Transverse colon (tissue), 4 donors: ENCODE results near the gene NUDT8. TPM values are rescaled to one million over a fixed set of nuclear protein-coding genes. Genes with fewer than 3 reads are reported as not detected.

ENCODE experiments used
- DNase-seq: peaks from one replicate; pipeline ENCODE4 v3.0.0-alpha.2; 2019
- H3K27ac ChIP-seq, 4 donors: fragments of 200-600 bp; sonication (generic); 2 replicates each; pipeline ENCODE4 v1.5.1; 2016 to 2018; ENCODE audit warnings: inconsistent platforms in 4 of 4
- H3K27me3 ChIP-seq: fragments of 200-600 bp; sonication (generic); 2 replicates; pipeline ENCODE4 v1.5.1; 2017; ENCODE audit warnings: inconsistent platforms
- H3K36me3 ChIP-seq, 4 donors: fragments of 200-600 bp; sonication (generic); 2 replicates each; pipeline ENCODE4 v1.5.1; 2017 to 2019; ENCODE audit warnings: inconsistent platforms in 4 of 4
- H3K4me1 ChIP-seq, 4 donors: fragments of 200-600 bp; sonication (generic); 2 replicates each; pipeline ENCODE4 v1.5.1; 2017 to 2020; ENCODE audit warnings: inconsistent platforms in 4 of 4
- H3K4me3 ChIP-seq, 4 donors: fragments of 200-600 bp; sonication (generic); 1 replicate in 1 of 4; 2 replicates in 3 of 4; pipeline versions ENCODE4 v1.5.1 to v1.6.1; 2017 to 2019; ENCODE audit warnings: inconsistent platforms in 4 of 4
- H3K9me3 ChIP-seq, 2 donors: fragments of 200-600 bp; sonication (generic); 2 replicates each; pipeline ENCODE4 v1.5.1; 2017 to 2019; ENCODE audit warnings: inconsistent platforms in 2 of 2
- CTCF ChIP-seq, 5 experiments: fragments of 200-600 bp in 3 of 5; fragments of 450-650 bp in 2 of 5; sonication (generic) in 3 of 5; IDR thresholded peaks; 1 replicate in 2 of 5; 2 replicates in 3 of 5; pipeline ENCODE4 v1.5.1; 2016 to 2017; ENCODE audit warnings: antibody characterized with exemption in 5 of 5, inconsistent platforms in 3 of 5, mild to moderate bottlenecking in 2 of 5, moderate library complexity in 1 of 5
- EP300 ChIP-seq: sonication (generic); formaldehyde crosslinking; IDR thresholded peaks from one replicate; pipeline ENCODE4 v1.6.1; 2017; ENCODE audit warnings: antibody characterized with exemption, low read depth
- POLR2A ChIP-seq: fragments of 450-650 bp; IDR thresholded peaks from one replicate; pipeline ENCODE4 v1.6.1; 2016; ENCODE audit warnings: antibody characterized with exemption, mild to moderate bottlenecking, moderate library complexity
- POLR2AphosphoS5 ChIP-seq, 3 donors: sonication (generic); formaldehyde crosslinking; IDR thresholded peaks; one replicate each; pipeline ENCODE4 v1.6.1; 2016; ENCODE audit warnings: antibody characterized with exemption in 3 of 3
- WGBS, 2 donors: methylation state at CpG; one replicate each; pipeline ENCODE4 v1.1.5; 2018; ENCODE audit warnings: low coverage in 1 of 2; 5-methylcytosine and 5-hydroxymethylcytosine counted together
- in situ Hi-C, 4 donors: fragments of 200-750 bp; cut with MboI; loops; one replicate each; pipeline versions ENCODE4 v1.15.0 to v1.15.1; 2017; ENCODE audit warnings: low sequenced_read_pairs in 3 of 4, low pct_ligation_motif_present in 1 of 4, low pct_unique_long_range_greater_than_20kb in 1 of 4
- intact Hi-C: fragments of 100-400 bp; cut with DNase I; formaldehyde crosslinking; loops from one replicate; pipeline ENCODE4 v1.15.1; 2023; ENCODE audit warnings: low total_unique reads
- total RNA-seq, 4 donors: library from RNA; depleted of rRNA; stranded (reverse); fragments of >200 nt; gene quantifications; one replicate each; pipeline ENCODE4 v1.1.0, GENCODE V29; 2016

NUDT8 gene
- total RNA-seq, 4 donors from 2014 or later, result 21.3 to 68.5 (median 26.9) TPM

GRCh38 chr11:67664696-67665540 lies 35.2 kb upstream of the NUDT8 start:
- Histone ChIP-seq H3K4me1 (no peaks in the 10 kb centered on the region), H3K27ac (no peak overlapping the region), H3K36me3 (no peaks in the 10 kb centered on the region), H3K4me3 (no peak overlapping the region), H3K9me3 (no peaks in the 10 kb centered on the region), H3K27me3 (no peaks in the 10 kb centered on the region)
- in situ Hi-C loops, result loop anchor here in 1 of 4 donors (5.0 kb wide), 1 partner anchor 38 kb away; the partner anchor contains the start of gene NUDT8
- DNase-seq, result no peak
- WGBS, 2 donors, result 85% methylated on average over 33 of the region's 33 CpGs; no CpG with 5 or more reads in 1 of the 2 donors
- intact Hi-C loops, result no loop called here
- TF ChIP-seq EP300 (no peak), POLR2AphosphoS5 (IDR thresholded peaks at IDR 0.05) (no peak), CTCF (IDR thresholded peaks at IDR 0.05) (no peak), POLR2A (no peak)

GRCh38 chr11:67664213-67664585 lies 34.5 kb upstream of the NUDT8 start:
- H3K27me3 ChIP-seq, result no peaks in the 10 kb centered on the region
- no peak for DNase-seq
- in situ Hi-C loops (loop anchor here in 1 of 4 donors (5.0 kb wide), 1 partner anchor 37 kb away; the partner anchor contains the start of gene NUDT8), intact Hi-C loops (no loop called here)
- 91% methylated on average over 7 of the region's 16 CpGs; no CpG with 5 or more reads in 1 of the 2 donors for WGBS, 2 donors
- no peak overlapping the region for H3K4me3 ChIP-seq
- no peaks in the 10 kb centered on the region for H3K36me3 ChIP-seq
- H3K27ac ChIP-seq, result no peak overlapping the region
- TF ChIP-seq POLR2A, result no peak
- no peak for TF ChIP-seq CTCF (IDR thresholded peaks at IDR 0.05)
- no peak for TF ChIP-seq EP300
- TF ChIP-seq POLR2AphosphoS5 (IDR thresholded peaks at IDR 0.05), result no peak
- H3K9me3 ChIP-seq, result no peaks in the 10 kb centered on the region
- H3K4me1 ChIP-seq, result no peaks in the 10 kb centered on the region

GRCh38 chr11:67663532-67664212 lies 33.9 kb upstream of the NUDT8 start:
- no peaks in the 10 kb centered on the region for H3K27me3 ChIP-seq
- no peaks in the 10 kb centered on the region for H3K4me1 ChIP-seq
- in situ Hi-C loops (loop anchor here in 1 of 4 donors (5.0 kb wide), 1 partner anchor 36 kb away; the partner anchor contains the start of gene NUDT8), intact Hi-C loops (no loop called here)
- H3K27ac ChIP-seq, result no peak overlapping the region
- DNase-seq, result no peak
- no peaks in the 10 kb centered on the region for H3K9me3 ChIP-seq
- TF ChIP-seq POLR2AphosphoS5 (IDR thresholded peaks at IDR 0.05), result no peak
- no peak for TF ChIP-seq POLR2A
- TF ChIP-seq CTCF (IDR thresholded peaks at IDR 0.05), result no peak
- TF ChIP-seq EP300, result no peak
- no peaks in the 10 kb centered on the region for H3K36me3 ChIP-seq
- H3K4me3 ChIP-seq, result no peak overlapping the region
- 94% methylated on average over 19 of the region's 22 CpGs; no CpG with 5 or more reads in 1 of the 2 donors for WGBS, 2 donors
